Measurements from ENCODE around the gene CRKL.
"Not testable (repeated sequence)": the region's sequence is repeated elsewhere in the genome, so short reads cannot be mapped to it uniquely, and the experiment has no call there.

The CRKL gene, protein sequence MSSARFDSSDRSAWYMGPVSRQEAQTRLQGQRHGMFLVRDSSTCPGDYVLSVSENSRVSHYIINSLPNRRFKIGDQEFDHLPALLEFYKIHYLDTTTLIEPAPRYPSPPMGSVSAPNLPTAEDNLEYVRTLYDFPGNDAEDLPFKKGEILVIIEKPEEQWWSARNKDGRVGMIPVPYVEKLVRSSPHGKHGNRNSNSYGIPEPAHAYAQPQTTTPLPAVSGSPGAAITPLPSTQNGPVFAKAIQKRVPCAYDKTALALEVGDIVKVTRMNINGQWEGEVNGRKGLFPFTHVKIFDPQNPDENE

DNA sequence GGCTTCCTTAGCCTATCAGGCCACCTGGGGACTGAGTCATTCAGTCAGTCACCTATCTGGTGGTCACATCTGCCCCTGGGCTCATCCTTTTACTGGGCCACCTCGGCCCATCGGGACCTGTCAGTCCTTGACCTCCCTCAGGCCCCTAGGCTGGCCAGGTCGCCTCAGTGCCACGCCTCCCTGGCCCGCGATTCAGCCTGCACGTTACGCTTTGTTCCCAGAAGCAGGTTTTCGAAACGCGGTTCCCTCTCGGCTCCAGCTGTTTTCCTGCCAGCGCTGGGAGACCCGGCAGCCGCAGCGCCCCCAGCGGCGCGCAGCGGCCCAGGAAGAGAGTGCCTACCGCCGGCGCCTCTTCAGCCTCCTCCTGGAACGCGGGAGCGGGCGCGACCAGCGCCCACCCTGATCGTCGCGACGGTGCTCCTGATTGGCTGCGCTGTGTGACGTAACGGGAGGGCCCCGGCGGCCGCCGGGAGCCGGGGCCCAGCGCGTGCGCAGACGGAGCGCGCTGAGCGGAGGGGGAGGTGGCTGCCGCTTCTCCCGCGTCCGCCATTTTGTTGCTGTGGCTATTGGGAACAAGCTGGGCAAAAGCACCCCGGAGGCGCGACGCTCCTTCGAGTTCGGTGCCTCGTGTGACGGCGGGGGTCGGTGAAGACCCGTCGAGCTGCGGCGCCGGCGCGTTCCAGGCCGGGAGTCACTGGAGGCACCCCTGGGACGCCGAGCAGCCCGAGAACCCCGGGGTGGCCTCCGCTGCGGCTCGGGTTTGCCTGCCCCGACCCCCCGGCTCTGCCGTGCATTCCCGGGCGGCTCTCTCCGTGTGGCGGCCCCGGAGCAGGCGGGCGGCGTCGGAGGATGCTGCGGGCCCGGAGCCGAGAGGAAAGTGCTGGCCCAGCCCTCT, at the start of gene CRKL:
CRKL (plus strand) TSS at position 492 of the 895 bp plus-strand sequence. CDS start 528 bp downstream, outside the sequence.
- DNase-seq = peak; percentile 98

DNA sequence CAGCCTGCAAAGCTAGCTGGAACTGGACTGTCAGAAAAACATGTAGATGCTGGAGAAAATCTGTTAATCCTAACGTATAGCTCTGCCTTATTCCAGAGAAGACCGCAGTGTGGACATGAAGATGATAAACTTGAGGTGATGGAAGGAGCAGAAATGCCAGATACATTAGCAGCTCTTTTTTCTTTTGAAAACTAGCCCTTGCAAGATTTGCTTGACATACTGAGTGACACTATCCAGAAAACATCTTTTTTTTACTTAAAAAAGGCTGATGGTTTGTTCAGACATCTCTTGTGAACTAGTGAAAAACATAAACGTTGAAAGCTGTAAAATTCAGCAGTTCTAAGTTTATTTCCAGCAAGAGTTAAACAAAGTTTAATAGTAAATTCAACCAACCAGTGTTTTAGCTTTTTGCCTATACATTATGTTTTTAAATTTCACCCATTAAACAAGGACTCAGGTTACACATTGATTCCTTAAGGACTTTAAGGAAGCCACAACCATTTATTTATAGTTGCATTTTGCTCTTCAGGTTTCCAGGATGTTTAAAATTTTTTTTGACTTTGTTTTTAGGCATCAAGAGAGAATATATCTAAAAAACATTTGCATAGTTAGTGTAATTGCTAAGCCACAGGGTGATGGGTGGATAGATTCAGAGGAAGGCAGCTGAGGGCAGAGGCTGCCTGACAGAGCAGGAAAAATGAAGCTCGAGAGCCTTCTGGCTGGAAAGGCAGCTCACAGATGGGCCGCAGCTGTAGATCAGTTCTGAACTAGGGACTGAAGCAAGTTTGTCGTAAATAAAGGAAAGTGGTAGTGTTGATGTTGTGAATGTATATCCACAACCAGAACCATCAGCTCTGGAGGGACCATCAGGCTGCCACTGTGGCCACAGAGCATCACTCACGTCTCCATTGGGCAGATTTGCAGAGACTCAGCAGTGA, 48.9 kb upstream of the CRKL start:
- DNase-seq = no peak

GRCh38 chr22:20869234-20869633, 48.0 kb upstream of the CRKL start:
- DNase-seq = no peak

DNA sequence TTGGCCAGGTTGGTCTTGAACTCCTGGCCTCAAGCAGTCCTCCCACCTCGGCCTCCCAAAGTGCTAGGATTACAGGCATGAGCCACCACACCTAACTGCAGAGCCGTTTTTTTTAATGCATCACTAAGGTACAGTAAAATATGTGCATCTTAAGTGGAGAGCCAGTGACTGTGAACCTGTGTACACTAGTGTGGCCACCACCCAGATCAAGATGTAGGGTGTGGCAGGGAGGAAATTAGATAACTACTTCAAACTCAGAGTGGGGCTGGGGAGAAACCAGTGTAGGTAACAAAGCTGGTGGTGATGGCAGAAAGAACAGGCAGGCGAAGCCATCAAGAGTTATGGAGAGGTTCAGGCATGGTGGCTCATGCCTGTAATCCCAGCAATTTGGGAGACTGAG, 44.0 kb upstream of the CRKL start:
- no peak for DNase-seq

GRCh38 chr22:20875296-20875695, 41.9 kb upstream of the CRKL start:
- no peak for DNase-seq

- DNase-seq = no peak
Measured at GRCh38 chr22:20877715-20878114, 39.5 kb upstream of the CRKL start.

- no peak for DNase-seq
Measured at GRCh38 chr22:20881231-20881630, 36.0 kb upstream of the CRKL start.

- no peak for DNase-seq
Measured at GRCh38 chr22:20881869-20882815, 35.1 kb upstream of the CRKL start.

GRCh38 chr22:20882855-20883254, 34.4 kb upstream of the CRKL start:
- no peak for DNase-seq

DNA sequence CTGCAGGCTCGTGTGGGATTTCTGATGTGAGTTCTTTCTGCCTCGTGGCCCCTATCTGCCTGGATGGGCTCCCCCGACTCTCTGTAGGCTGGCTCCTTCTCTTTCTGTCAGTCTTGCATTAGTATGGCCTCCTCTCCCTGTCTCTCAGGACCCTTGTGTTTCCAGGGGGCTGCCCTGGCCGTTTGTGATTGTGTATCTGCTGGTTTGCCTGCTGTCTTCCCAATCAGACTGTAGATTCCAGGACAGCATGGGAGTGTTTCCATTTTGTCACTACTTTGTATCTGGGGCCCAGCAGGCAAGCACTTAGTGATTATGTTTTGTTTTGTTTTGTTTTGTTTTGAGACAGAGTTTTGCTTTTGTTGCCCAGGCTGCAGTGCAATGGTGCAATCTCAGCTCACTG, 32.8 kb upstream of the CRKL start:
- no peak for DNase-seq

- no peak for DNase-seq
Measured at GRCh38 chr22:20885017-20885556, 32.1 kb upstream of the CRKL start.

DNA sequence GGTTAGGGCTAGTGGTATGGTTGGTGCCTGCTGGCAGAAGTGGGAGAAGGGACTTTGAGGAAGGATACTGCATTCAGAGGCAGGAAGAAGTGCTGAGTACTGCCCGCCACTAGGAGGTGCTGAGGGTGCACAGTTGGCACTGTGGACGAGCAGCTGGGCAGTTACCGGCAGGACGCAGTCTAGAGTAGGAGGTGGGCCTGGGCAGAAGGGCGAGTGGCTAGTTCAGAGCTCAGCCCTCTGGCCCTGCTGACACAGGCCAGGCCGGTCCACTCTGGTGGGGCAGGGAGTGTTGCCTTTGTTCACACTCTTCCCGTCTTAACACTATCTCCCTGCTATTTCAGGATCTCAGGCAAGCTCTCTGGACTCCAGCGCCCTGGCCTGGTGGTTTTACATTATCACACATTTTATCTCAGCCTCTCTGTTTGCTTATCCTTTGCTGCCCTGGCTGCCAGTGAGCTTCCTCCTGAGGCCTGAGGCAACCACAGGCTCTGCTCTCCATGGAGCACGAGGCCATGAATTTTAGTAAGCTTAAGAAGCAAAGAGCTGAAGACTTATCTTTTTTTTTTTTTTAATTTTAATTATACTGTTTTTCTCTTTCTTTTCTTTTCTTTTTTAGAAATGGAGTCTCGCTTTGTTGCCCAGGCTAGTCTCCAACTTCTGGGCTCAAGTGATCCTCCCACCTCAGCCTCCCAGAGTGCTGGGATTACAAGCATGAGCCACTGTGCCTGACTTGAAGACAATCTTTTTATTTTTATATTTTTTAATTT, 31.5 kb upstream of the CRKL start:
- peak; percentile 83 for DNase-seq

- no peak for DNase-seq
Measured at GRCh38 chr22:20887375-20887774, 29.8 kb upstream of the CRKL start.

DNA sequence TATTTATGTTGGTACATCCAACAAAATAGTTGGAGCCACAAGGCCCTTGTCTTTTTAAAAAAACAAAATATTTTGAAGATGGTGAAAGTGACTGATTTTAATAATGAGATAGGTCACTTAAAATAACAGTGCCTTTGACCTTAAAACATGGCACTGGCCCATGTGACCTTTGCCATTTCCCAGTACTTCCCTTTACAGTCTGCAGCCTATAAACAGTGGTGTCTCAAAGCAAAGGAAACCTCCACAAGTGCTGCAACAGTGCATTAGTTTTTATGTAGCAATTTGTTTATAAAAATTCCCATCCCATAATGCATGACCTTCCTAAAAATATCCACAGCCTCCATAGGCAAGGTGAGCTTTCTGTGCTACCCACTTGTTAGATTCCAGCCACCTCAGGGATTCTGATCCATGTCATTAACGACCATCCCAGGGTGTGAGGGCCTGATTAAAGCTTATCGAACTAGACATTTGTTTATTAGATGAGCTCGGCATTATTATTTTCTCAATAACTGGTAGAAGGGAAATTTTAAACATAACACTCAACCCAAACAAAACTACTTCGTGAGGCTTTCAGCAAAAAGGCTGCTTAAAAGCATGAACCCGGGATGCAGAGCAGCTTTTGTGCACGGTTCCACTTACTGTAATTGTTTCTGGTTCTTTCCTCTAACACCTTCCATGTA, 28.0 kb upstream of the CRKL start:
- peak; percentile 43 for DNase-seq

DNA sequence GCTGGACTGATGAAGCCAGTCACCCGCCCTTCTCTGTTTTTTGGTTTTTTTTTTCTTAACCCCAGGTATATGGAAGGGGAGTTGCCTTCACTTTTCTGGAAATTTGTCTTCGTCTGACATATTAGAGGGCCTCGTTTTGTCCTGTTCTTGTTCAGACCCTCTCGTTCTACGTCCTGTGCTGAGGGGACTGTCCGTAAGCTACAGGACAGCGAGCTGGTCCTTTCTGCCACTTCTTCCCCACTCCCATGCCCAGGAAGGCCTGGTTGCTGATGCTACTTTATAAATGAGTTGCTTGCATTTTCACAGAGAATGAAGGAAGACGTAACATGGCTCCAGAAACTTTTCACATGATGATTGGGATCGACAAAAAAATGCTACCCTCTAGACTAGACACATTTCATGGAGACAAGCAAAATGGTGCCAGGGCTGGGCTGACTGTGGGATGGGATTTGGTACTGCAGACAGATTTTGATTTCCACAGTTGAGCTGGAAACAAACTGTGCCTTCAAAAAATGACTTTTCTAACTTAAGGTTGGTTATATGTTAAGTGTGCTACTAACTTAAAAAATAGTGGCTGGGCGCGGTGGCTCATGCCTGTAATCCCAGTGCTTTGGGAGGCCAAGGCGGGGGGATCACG, 27.2 kb upstream of the CRKL start:
- DNase-seq = no peak

- no peak for DNase-seq
Measured at GRCh38 chr22:20890975-20891374, 26.2 kb upstream of the CRKL start.

- DNase-seq = not testable (repeated sequence)
Measured at GRCh38 chr22:20897737-20898136, 19.5 kb upstream of the CRKL start.

DNA sequence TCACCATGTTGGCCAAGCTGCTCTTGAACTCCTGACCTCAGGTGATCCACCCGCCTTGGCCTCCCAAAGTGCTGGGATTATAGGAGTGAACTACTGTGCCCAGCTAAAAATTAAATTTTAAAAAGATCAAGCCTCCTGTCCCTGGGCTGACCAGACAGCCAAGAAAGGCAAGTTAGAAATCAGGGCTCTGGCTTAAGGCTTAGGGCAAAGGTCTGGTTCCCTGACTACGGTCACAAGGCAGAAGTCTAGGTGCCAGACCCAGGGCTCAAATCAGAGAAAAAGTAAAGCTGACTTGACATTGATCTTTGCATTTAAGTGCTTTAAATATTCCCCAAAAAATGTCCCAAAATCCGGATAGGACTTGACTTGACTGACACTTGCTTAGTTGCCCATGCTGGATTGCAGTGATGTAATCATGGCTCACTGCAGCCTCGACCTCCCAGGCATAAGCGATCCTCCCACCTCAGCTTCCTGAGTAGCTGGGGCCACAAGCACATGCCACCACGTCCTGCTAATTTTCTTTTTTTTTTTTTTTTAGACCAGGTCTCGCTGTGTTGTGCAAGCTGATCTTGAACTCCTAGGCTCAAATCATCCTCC, 17.3 kb upstream of the CRKL start:
- no peak for DNase-seq

Measured in inflammatory macrophage treated with lipopolysaccharide for 4 hours (primary cell).